HG03354 (cell line): ENCODE data around the gene BLTP3A.
"Not testable (repeated sequence)": the region's sequence is repeated elsewhere in the genome, so short reads cannot be mapped to it uniquely, and the experiment has no call there.

Experiments used
- ATAC-seq: cut with Tn5 transposase; IDR thresholded peaks from one replicate; pipeline ENCODE4 v1.9.1; 2021; ENCODE audit warnings: mild to moderate bottlenecking; ENCODE audit not compliant: unreplicated experiment, poor library complexity, severe bottlenecking

Gene BLTP3A

GRCh38 chr6:34787152-34787551 lies 4.7 kb upstream of the BLTP3A start:
- ATAC-seq: not testable (repeated sequence)

DNA sequence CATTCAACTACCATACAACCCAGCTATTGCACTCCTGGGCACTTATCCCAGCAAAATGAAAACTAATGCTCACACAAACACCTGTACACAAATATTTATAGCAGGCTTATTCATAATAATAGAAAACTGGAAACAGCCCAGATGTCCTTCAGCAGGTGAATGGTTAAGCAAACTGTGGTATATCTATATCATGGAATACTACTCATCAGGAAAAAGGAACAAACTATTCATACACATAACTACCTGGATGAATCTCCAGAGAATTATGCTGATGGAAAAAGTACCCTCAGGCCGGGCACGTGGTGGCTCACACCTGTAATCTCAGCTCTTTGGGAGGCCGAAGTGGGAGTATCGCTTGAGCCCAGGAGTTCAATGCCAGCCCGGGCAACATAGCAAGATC lies 3.8 kb upstream of the BLTP3A start:
- ATAC-seq: no peak

GRCh38 chr6:34791164-34791700 lies 651 bp upstream of the BLTP3A start:
- ATAC-seq: no peak

DNA sequence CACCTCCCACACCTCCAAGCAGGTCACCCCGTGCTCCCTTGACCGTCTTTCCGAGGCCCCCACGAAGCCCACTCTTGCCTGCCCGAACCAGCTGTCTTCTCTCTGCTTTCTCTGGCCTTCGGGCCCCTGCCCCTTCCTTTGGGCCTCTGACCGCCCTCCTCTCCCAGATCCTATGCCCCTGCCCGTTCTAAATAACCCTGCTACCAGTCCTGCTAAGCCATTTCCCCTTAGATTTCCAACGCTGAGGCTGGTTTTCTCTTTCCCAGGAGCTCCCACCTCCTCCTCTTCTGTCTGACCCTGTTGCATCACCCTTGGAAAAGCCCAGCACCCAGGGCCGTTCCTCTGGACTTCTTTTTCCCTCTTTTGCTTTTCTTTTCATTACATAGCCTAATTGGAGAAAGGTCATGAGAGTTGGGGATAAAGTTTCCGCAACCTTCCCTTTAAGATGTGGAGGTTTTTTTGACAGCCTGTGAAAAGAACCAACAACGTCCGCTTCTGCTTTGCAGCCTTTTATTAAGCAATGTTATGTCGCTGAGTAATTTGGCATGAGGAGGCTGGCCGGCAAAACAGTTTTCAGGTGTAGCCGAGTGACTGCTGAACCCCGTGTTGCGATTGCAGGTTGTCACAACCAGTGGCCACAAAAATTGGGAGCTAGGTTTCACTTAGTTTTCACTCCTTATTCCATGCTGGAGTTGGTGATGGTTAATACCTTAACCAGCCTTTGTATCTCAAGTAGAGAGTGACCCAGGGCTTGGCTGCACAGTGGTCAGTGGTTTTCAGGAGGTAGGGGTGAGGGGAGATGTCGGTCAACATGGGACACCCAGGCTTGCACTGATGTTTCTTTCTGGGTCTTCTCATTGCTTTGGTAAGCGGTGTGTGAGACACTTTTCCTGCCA lies 970 bp downstream of the BLTP3A start:
- ATAC-seq: no peak

DNA sequence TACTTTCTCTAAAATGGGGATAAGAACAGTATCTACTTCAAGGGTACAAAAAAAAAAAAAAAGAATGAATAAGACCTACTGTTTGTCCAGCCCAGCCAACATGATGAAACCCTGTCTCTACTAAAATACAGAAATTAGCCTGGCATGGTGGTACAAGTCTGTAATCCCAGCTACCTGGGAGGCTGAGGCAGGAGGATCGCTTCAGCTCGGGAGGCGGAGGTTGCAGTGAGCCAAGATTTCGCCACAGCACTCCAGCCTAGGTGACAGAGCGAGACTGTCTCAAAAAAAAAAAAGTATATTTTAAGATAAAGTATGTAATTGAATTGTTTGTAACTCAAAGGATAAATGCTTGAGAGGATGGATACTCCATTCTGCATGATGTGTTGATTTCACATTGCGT lies 2.0 kb downstream of the BLTP3A start:
- no peak for ATAC-seq

- no peak for ATAC-seq
Measured at GRCh38 chr6:34795836-34796425, 4.0 kb downstream of the BLTP3A start.

DNA sequence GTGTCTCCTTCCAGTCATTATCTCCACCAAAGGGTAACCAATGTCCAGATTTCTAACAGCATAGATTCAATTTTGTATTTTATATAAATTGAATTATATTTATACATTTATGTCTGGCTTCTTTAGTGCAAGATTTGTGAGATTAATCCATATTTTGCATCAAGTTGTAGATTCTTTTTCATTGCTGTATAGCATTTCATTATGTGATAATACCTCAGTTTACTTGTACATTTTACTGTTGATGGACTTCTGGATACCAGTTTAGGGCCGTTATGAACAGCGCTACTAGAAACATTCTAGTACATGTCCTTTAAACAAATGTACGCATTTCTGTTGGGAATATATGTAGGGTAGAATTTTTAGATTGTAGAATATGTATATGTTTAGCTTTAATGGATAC lies 6.2 kb downstream of the BLTP3A start:
- no peak for ATAC-seq

DNA sequence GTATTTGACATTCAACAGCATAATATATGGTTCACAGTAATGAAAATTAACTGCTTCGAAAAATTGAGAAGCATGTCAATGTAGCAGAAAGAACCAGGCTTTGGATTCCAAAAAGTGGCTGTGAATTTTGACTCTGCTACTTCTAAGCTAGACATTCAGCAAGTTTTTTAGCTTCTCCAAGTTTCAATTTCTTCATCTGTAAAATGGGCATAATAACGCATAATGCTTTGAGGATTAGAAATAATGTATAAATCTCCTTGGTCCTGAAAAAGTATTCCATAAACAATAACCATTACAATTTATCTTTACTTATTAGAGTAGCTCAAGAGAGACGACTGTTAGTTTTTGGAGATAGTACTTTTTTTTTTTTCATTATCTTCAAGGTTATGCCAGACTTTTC lies 7.7 kb downstream of the BLTP3A start:
- no peak for ATAC-seq

DNA sequence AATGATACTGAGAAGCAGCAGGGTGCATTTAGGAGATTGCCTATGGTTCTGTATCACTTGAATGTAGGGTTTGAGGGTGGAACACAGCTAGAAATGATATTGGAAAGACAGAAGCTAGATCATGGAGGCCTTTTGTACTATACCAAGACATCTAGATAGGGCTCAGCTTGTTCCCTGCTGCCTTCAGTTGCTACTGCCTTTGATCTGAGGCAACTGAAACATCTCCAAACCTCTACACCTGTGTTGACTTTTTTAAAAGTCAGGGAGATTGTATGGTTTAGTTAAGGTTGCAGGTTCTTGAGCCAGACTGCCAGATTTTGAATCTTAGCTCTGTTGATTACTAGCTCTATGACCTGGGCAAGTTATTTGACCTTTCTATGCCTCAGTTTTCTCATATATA lies 12.7 kb downstream of the BLTP3A start:
- no peak for ATAC-seq

DNA sequence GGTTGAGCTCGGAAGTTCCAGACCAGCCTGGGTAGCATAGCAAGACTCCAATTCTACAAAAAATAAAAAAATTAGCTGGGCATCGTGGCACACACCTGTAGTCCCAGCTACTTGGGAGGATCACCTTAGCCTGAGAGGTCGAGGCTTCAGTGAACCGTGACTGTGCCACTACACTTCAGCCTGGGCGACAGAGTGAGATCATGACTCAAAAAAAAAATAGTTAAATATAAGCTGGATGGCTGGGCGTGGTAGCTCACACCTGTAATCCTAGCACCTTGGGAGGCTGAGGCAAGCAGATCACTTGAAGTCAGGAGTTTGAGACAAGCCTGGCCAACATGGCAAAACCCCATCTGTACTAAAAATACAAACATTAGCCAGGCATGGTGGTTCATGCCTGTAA lies 13.2 kb downstream of the BLTP3A start:
- ATAC-seq: not testable (repeated sequence)

- ATAC-seq: no peak
Measured at GRCh38 chr6:34806738-34807453, 15.0 kb downstream of the BLTP3A start.

DNA sequence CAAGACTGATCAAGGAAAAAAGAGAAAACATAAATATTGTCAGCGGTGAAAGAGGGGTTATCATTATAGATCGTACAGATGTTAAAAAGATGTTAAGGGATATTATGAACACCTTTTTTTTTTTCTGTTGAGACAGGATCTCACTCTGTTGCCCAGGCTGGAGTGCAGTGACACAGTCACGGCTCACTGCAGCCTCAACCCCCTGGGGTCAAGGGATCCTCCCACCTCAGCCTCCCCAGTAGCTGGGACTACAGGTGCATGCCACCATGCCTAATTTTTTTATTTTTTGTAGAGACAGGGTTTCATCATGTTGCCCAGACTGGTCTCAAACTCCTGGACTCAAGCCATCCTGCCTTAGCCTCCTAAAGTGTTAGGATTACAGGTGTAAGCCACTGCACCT lies 16.6 kb downstream of the BLTP3A start:
- not testable (repeated sequence) for ATAC-seq

GRCh38 chr6:34809419-34809818 lies 17.5 kb downstream of the BLTP3A start:
- ATAC-seq: not testable (repeated sequence)

- ATAC-seq: no peak
Measured at GRCh38 chr6:34810017-34810882, 18.4 kb downstream of the BLTP3A start.

DNA sequence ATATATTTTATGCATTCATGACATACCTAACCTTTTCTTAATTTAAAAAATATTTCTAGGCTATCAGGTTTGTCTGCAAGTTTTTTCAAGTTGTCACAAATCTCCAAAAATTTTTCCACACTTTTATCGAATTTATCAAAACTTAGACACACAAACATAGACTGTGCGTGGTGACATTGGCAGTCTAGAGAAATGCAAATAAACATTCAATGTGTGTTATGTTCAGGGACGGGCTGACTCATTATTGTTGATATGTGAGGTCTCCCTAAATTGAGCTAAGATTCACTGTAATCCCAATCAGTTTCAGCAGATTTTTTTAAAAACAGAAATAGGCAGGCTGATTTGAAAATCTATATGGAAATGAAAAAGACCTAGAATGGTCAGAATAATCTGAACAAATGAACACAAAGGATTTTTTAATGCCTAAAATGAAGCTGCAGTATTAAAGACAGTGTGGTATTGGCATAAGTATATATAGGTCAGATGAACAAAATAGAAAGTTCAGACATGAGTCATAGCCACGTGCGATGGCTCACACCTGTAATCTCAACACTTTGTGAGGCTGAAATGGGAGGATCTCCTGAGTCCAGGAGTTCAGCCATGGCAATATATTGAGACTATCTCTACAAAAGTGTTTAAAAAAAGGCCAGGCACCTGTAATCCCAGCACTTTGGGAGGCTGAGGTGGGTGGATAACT lies 19.2 kb downstream of the BLTP3A start:
- peak; percentile 93 for ATAC-seq

GRCh38 chr6:34813028-34813713 lies 21.3 kb downstream of the BLTP3A start:
- ATAC-seq: no peak

- ATAC-seq: no peak
Measured at GRCh38 chr6:34816635-34817301, 24.9 kb downstream of the BLTP3A start.

DNA sequence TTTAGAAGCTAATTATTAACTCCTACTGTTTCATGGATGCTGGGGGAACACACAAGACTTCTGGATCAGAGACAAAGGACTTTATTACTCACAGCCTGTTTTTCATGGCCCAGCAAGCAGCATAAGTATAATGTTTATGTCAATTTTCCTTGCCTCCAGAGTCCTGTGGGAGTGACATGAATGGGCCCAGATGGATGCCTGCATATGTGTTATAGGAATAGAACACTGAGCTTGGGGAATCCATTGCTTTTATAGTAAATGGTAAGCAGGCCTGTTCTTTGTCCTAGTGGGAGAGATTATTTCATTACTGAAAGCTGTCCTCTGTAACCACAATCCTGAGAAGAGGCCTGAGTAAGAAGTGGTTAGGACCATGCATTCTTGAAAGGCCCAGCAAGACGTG lies 25.6 kb downstream of the BLTP3A start:
- ATAC-seq: no peak
